HG03139 (cell line): ENCODE measurements around the gene CCDC33.

ENCODE experiments used
- ATAC-seq: cut with Tn5 transposase; IDR thresholded peaks from one replicate; pipeline ENCODE4 v1.9.1; 2021; ENCODE audit not compliant: unreplicated experiment

CCDC33 gene

GRCh38 chr15:74235962-74236361 lies at the start of gene CCDC33:
TSS of gene CCDC33 (plus strand) at chr15:74236326. CDS start at chr15:74236720, 394 bp downstream.
- no peak for ATAC-seq

GRCh38 chr15:74188216-74188615 lies 47.9 kb upstream of the CCDC33 start:
- ATAC-seq, result no peak

GRCh38 chr15:74191798-74192197 lies 44.3 kb upstream of the CCDC33 start:
- ATAC-seq, result no peak

DNA sequence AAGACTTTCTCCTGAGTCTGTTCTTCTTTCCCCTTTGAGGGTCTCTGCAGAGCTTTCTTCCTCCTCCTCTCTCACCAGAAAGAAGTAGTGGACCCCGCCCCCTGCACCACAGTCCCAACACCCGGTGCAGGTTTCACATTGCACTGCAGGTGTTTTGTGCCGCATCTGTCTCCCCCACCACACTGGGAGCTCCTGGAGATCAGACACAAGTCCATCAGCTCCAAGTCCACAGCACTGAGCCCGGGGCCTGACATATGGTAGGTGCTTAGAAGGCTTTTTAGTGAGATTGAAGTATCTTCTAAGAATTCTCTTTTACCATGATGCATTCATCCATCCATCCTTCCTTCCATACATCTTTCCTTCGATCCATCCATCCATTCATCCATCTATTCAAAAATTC lies 43.4 kb upstream of the CCDC33 start:
- ATAC-seq, result no peak

DNA sequence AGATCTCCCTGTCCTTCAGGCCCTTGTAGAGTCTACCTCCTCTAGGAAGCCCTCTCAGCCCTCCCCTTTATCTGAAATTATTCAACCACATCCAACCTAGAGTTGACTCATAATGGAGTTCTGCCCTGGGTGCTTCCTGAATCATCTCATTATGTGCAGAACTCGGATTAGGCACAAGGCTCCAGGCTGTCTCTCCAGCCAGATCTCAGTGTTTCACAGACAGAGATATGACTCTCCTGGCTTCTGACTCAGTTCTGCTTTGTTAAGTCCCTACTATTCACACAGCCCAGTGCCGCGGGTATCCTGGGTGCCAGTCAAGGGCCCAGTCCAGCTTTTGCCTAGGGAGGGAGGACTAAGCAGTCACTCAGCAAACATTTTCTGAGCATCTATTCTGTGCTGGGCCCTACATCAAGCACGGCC lies 42.8 kb upstream of the CCDC33 start:
- no peak for ATAC-seq

- no peak for ATAC-seq
Measured at GRCh38 chr15:74193905-74194304, 42.2 kb upstream of the CCDC33 start.

DNA sequence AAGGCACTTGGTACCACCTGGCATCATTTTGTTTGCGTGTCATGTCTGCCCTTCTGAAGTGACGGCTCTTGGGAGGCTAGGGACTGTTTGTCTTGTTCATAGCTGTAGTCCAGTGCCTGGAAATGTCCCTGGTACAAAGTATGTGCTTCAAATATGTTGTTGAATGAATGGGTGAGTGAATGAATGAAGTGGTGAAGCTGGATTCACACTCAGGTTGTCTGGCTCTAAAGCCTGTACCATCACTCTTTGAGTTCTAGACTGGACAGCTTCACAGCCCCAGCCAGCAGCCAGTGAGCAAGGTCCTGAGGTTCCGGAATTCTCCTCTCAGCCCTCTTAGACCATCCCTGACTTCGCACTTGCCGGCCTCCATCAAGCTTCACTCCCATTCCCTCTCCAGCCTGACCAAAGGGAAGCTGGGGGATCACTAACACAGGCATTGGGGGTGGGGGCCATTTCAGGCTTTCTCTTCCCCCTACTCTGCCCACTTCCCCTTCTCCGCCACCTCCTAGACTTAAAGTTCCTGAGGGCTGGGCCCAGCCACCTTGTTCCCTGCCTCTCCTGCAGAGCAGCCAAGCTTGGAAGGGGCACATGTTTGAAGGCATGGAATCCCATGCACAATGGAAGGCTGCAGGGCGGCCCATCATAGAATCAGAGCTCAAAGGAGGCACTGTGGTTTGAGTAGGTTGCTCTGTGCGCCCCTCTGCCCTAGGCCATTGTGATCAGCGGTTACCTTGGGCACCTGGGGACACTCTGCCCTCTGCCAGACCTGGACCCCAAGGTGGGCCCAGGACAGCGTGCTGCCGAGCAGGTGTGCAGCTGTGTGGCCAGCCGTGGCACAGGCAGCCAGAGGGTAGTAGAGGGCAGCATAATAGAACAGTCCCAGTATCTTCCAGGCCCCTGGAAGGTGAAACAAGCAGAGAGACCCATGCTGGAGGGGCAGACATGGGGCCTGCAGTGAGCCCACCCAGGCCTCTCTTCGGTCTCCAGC lies 41.3 kb upstream of the CCDC33 start:
- ATAC-seq, result no peak

- ATAC-seq, result no peak
Measured at GRCh38 chr15:74196175-74196574, 40.0 kb upstream of the CCDC33 start.

GRCh38 chr15:74197176-74197965 lies 38.8 kb upstream of the CCDC33 start:
- ATAC-seq, result no peak

GRCh38 chr15:74199297-74199652 lies 36.9 kb upstream of the CCDC33 start:
- no peak for ATAC-seq

- ATAC-seq, result no peak
Measured at GRCh38 chr15:74200412-74200815, 35.7 kb upstream of the CCDC33 start.

GRCh38 chr15:74200871-74201419 lies 35.2 kb upstream of the CCDC33 start:
- ATAC-seq, result no peak

- no peak for ATAC-seq
Measured at GRCh38 chr15:74201710-74202420, 34.3 kb upstream of the CCDC33 start.

DNA sequence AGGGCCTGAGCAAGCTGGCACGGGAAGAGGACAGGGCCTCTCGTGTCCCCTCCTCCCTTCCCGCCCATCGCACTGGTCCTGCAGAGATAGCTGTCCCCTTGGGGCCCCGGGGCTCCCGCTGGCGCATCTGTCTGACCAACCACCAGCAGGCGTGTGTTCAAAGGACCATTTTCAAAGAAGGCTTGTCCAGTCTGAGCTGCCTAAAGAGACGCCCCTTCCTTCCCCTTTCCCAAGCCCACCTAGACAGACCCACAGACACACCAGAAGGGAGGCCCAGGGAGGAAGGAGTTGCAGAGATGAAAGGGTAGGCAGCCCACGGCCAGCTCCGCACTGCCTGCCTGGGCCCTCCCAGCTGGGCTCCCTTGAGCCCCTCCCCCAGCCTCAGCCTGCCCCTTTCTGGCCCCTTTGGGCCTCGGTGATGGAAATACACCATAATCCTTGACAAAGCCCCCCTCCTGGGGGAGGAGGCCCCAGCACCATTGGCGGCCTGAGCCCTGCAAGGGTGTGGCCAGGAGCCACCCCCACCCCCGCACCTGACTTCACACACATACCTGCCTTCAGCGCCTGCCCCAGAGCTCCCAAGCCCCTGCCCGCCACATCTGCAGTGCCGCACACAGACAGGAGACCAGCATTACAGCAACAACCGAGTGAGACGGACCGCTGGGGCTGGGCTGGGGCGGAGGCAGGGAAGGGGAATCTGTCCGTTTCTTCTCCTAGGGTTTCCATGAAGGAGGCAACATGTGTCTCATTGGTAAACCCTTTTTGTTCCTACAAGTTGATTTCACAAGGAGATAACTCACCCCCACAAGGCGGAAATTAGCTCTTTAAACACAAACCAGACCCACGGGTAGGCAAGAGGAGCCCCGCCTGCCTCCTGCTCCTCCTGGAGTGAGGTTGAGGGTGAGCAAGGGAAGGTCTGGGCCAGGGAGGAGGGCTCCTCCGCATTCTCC lies 33.4 kb upstream of the CCDC33 start, which contains the start of gene STRA6:
Gene STRA6 (minus strand): TSS at position 336 of the 950 bp plus-strand sequence. CDS start 520 bp downstream, outside the sequence.
- no peak for ATAC-seq

DNA sequence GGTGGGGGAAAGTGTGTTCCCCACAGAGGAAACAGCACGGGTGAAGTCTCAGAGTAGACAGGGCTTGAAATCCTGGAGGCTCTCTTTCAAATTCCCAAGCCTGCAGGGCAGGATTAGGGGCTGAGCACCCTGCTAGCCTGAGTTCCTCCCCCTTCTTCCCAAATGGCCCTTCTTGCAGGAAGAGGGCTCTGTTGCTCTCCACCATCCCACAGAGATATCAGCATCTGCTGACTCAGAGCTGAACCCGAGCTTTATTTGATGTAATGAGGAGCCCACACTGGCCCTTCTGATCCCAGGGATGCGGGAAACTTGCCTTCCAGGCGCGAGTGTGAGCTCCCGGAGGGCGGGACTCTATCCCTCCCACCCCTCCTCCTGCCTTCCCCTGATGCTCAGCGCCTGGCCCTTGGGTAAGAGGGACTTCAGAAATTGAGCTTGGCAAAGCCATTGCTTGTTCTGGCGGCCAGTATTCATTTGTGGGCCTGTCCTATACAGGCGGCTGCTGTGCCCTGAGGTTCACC lies 32.2 kb upstream of the CCDC33 start:
- no peak for ATAC-seq

DNA sequence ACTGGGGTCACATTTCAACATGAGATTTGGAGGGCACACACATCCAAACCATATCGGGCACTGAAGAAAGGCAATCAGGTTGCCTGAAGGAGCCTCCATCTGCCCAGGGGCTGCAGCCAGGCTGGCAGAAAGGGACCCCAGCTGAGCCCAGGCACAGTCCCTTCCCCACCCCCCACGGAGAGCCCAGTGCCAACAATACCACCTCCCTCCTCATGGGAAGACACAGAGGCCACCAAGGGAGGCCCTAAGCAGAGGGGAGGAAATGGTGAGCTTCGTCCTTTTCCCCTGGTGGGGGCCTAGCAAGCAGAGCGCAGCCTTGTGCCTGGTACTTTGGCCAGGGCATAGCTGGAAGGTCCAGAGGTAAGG lies 30.6 kb upstream of the CCDC33 start:
- ATAC-seq, result no peak

GRCh38 chr15:74206801-74207281 lies 29.3 kb upstream of the CCDC33 start:
- ATAC-seq, result no peak

- ATAC-seq, result no peak
Measured at GRCh38 chr15:74207652-74208440, 28.3 kb upstream of the CCDC33 start.

GRCh38 chr15:74208496-74208895 lies 27.6 kb upstream of the CCDC33 start:
- ATAC-seq, result no peak
